ENCODE results near the gene SLC4A7. TPM values are rescaled to one million over a fixed set of nuclear protein-coding genes. Genes with fewer than 3 reads are reported as not detected.

SLC4A7 gene
- total RNA-seq, 1 experiment from 2014 or later, result 101 TPM

DNA sequence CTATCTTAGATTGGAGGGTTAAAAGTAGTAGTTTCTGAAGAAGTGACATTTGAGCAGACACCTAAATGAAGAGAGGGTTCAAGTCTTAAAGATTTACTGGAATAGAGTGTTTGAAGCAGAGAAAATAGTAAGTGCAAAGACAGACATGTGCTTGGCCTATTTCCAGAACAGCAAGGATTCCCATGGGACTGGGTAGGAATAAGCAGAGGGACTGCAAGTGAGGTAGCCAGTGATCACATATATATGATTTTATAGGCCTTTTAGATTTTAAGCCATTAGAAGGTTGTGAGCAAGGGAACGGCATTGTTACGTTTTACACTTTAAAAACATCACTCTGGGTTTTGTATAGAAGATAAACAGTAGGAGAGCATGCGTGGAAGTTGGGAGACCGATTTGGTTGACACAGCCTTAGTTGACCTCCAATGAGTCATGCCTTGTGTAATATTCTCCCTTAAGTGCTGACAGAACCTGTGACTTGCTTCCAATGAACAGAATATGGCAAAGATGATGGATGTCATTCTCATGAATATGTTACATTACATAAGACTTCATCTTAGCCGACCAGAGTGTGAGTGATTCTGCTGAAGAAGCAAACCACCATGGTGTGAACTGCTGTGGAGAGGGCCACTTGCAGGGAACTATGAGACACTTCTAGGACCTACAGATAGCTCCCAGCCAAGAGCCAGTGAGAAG is 37.1 kb upstream of the SLC4A7 start:
- no peaks in the 10 kb centered on the region for H3K9me3 ChIP-seq (ENCODE audit: low read length)
- H4K20me1 ChIP-seq (ENCODE audit: insufficient read depth, low read depth, low read length), result no peaks in the 10 kb centered on the region
- no peaks in the 10 kb centered on the region for H3K4me1 ChIP-seq (ENCODE audit: low read length)
- H2AFZ ChIP-seq (ENCODE audit: low read length), result no peak overlapping the region
- DNase-seq, result no peak
- no peaks in the 10 kb centered on the region for H3K27me3 ChIP-seq (ENCODE audit: low read length)
- no peaks in the 10 kb centered on the region for H3K9me2 ChIP-seq (replicated peaks; ENCODE audit: insufficient read depth, low read length)
- H3K36me3 ChIP-seq (ENCODE audit: insufficient read depth, low read length), result no peaks in the 10 kb centered on the region
- H3K4me2 ChIP-seq (ENCODE audit: low read depth, low read length, poor library complexity, severe bottlenecking), result no peak overlapping the region
- H3K27ac ChIP-seq (ENCODE audit: low read length), result no peak overlapping the region
- H3K4me3 ChIP-seq (ENCODE audit: low read length), result no peak overlapping the region
- no peaks in the 10 kb centered on the region for H3K79me2 ChIP-seq (ENCODE audit: low read length)
- H3K9ac ChIP-seq (ENCODE audit: low read length), result no peak overlapping the region

DNA sequence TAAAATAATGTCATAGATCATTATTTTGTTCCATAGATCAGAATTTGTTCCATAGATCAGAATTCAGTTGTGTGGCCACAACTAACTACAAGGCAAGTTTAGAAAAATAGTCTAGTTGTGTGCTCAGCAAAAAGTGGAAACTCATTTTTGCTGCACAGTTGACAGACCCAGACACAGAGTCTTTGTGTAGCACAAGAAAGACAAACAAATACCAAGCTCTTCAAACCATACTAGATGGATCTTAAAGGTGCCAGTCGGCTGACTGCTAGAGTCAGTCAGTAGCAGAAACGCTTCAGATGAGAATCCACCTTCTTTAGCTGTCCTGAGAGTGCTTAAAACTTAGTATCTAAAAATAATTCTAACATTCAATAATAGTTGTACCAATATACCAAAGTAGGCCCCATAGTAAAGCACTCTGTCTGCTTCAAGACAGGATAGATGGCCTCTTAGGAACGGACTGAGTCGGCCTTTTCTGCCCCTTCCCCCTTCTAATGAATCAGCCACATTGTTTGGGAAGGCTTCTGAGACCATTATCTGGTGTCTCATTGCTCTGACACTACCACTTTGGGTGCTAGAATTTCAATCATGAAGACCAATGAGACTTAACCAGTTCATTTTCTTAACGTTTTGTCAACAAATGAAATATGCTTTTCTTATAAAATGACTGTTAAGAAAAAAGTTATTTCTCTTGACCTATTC is 27.7 kb upstream of the SLC4A7 start:
- no peak overlapping the region for H3K9ac ChIP-seq (ENCODE audit: low read length)
- DNase-seq, result peak; percentile 29
- H3K9me2 ChIP-seq (replicated peaks; ENCODE audit: insufficient read depth, low read length), result no peaks in the 10 kb centered on the region
- H3K36me3 ChIP-seq (ENCODE audit: insufficient read depth, low read length), result no peaks in the 10 kb centered on the region
- H3K79me2 ChIP-seq (ENCODE audit: low read length), result no peaks in the 10 kb centered on the region
- H3K4me2 ChIP-seq (ENCODE audit: low read depth, low read length, poor library complexity, severe bottlenecking), result no peak overlapping the region
- peak overlapping the region; percentile 45; the same call in 1 of the 2 replicates for H2AFZ ChIP-seq (ENCODE audit: low read length)
- H4K20me1 ChIP-seq (ENCODE audit: insufficient read depth, low read depth, low read length), result no peaks in the 10 kb centered on the region
- H3K4me3 ChIP-seq (ENCODE audit: low read length), result no peak overlapping the region
- no peaks in the 10 kb centered on the region for H3K4me1 ChIP-seq (ENCODE audit: low read length)
- H3K9me3 ChIP-seq (ENCODE audit: low read length), result no peaks in the 10 kb centered on the region
- no peak overlapping the region for H3K27ac ChIP-seq (ENCODE audit: low read length)
- no peaks in the 10 kb centered on the region for H3K27me3 ChIP-seq (ENCODE audit: low read length)

DNA sequence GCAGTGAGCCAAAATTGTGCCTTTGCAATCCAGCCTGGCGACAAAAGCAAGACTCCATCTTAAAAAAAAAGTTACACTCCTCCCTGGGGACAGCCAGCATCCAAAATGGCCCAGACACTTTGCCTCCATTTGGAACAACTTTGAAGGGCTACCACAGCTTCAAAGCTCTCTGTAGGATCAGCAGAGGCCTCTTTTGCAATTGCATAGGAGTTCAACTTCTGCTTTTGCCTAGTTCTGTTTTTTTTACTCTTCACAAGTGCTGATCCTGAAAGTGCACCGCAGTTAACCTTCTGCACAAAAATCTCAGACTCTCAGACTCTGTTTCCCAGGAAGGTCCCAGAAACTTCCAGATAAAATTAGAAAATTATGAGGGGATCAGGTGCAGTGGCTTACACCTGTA is 25.2 kb upstream of the SLC4A7 start:
- no peak overlapping the region for H3K27ac ChIP-seq (ENCODE audit: low read length)

DNA sequence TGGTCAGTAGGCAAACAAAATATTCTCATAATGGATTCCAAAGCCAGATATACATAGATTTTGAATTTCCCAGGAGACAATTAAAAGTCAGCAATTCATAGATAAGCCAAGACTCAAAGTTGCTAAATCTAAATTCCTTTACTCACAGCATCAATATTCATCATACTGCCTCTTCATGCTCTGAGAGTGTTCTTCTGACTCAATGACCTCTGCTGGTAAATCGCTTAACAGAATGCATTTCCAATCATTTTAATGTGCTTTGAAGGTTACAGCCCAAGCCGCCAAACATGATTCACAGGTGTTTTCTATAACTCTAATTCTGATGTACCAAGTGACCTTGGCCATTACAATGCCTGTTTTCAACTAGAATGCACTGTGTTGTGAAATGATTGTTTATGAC is 24.2 kb upstream of the SLC4A7 start:
- no peaks in the 10 kb centered on the region for H3K9me3 ChIP-seq (ENCODE audit: low read length)
- H3K27me3 ChIP-seq (ENCODE audit: low read length), result no peaks in the 10 kb centered on the region
- no peaks in the 10 kb centered on the region for H3K4me1 ChIP-seq (ENCODE audit: low read length)
- no peak overlapping the region for H2AFZ ChIP-seq (ENCODE audit: low read length)
- no peaks in the 10 kb centered on the region for H3K79me2 ChIP-seq (ENCODE audit: low read length)
- no peaks in the 10 kb centered on the region for H4K20me1 ChIP-seq (ENCODE audit: insufficient read depth, low read depth, low read length)
- no peak overlapping the region for H3K4me3 ChIP-seq (ENCODE audit: low read length)
- H3K4me2 ChIP-seq (ENCODE audit: low read depth, low read length, poor library complexity, severe bottlenecking), result no peak overlapping the region
- H3K9ac ChIP-seq (ENCODE audit: low read length), result no peak overlapping the region
- no peak for DNase-seq
- H3K9me2 ChIP-seq (replicated peaks; ENCODE audit: insufficient read depth, low read length), result no peaks in the 10 kb centered on the region
- H3K27ac ChIP-seq (ENCODE audit: low read length), result no peak overlapping the region
- no peaks in the 10 kb centered on the region for H3K36me3 ChIP-seq (ENCODE audit: insufficient read depth, low read length)

More for the DNA sequence above, 25.2 kb upstream of the SLC4A7 start:
- no peak overlapping the region for H2AFZ ChIP-seq (ENCODE audit: low read length)
- H3K4me2 ChIP-seq (ENCODE audit: low read depth, low read length, poor library complexity, severe bottlenecking), result no peak overlapping the region
- H3K79me2 ChIP-seq (ENCODE audit: low read length), result no peaks in the 10 kb centered on the region
- no peaks in the 10 kb centered on the region for H4K20me1 ChIP-seq (ENCODE audit: insufficient read depth, low read depth, low read length)
- no peaks in the 10 kb centered on the region for H3K9me2 ChIP-seq (replicated peaks; ENCODE audit: insufficient read depth, low read length)
- no peaks in the 10 kb centered on the region for H3K27me3 ChIP-seq (ENCODE audit: low read length)
- DNase-seq, result peak; percentile 45
- no peaks in the 10 kb centered on the region for H3K9me3 ChIP-seq (ENCODE audit: low read length)
- no peak overlapping the region for H3K4me3 ChIP-seq (ENCODE audit: low read length)
- no peaks in the 10 kb centered on the region for H3K36me3 ChIP-seq (ENCODE audit: insufficient read depth, low read length)
- H3K4me1 ChIP-seq (ENCODE audit: low read length), result no peaks in the 10 kb centered on the region
- H3K9ac ChIP-seq (ENCODE audit: low read length), result no peak overlapping the region

DNA sequence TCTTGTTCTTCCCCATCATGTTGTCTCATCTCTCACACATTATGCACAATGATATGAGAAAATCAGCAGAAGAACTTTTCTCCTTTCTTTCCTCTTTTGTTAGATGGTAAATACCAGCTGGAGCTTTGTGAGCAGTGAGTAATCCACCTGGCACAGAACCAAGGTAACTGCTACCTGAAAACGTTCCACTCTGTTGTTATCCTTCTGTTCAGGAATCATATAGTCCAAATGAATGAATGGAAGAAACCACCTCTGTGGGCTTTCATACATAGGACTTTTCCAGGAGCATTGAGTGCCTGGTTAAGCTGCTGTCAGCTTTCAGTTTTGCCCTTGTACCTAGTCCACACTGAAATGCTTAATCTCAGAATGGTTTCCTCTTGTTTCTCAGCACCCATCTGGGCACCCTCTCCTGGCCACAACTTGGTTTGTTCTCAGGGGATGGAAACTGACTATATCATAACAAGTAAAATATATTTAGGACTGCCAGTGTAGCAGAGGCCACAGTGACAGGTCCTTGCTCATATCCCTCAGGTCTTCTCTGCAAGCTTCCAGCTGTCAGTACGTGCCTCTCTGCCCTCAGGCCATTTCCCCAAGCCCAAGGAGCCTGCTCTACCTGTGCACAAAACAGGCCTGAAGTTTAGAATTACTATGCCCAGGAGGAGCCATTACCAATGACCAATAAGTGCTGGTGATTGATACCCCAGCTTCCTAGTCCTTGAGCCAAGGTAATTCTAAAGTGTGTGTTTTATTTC is 23.5 kb upstream of the SLC4A7 start:
- Histone ChIP-seq H2AFZ (ENCODE audit: low read length) (no peak overlapping the region), H3K4me3 (ENCODE audit: low read length) (no peak overlapping the region)
- DNase-seq, result peak; percentile 23

DNA sequence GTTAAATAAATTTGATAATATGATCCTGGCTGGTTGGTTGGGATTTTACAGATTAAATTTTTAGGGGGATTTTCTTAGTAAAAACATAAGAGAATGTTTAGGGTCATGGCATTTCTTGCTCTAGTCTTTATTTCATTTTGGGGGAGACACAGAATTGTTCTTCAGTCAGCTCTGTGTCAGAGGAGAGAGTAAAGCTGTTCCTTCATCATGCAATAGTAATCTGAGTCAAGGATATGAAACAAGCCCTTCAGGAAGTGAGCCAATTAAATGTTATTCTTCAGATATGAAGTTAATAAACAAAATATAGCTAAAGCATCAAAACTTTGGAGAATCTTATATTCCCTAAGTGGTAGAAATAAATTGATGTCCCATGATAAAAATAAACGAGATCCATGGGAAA is 22.9 kb upstream of the SLC4A7 start:
- Histone ChIP-seq H3K4me1 (ENCODE audit: low read length) (no peaks in the 10 kb centered on the region), H3K27me3 (ENCODE audit: low read length) (no peaks in the 10 kb centered on the region), H3K4me3 (ENCODE audit: low read length) (no peak overlapping the region), H3K9ac (ENCODE audit: low read length) (no peak overlapping the region), H3K9me3 (ENCODE audit: low read length) (no peaks in the 10 kb centered on the region), H4K20me1 (ENCODE audit: insufficient read depth, low read depth, low read length) (no peaks in the 10 kb centered on the region), H3K27ac (ENCODE audit: low read length) (no peak overlapping the region), H3K4me2 (ENCODE audit: low read depth, low read length, poor library complexity, severe bottlenecking) (no peak overlapping the region), H2AFZ (ENCODE audit: low read length) (no peak overlapping the region), H3K9me2 (replicated peaks; ENCODE audit: insufficient read depth, low read length) (no peaks in the 10 kb centered on the region), H3K79me2 (ENCODE audit: low read length) (no peaks in the 10 kb centered on the region), H3K36me3 (ENCODE audit: insufficient read depth, low read length) (no peaks in the 10 kb centered on the region)
- peak; percentile 32 for DNase-seq

More for the DNA sequence above, 23.5 kb upstream of the SLC4A7 start:
- H3K4me2 ChIP-seq (ENCODE audit: low read depth, low read length, poor library complexity, severe bottlenecking), result no peak overlapping the region
- H4K20me1 ChIP-seq (ENCODE audit: insufficient read depth, low read depth, low read length), result no peaks in the 10 kb centered on the region
- no peaks in the 10 kb centered on the region for H3K9me2 ChIP-seq (replicated peaks; ENCODE audit: insufficient read depth, low read length)
- H3K27me3 ChIP-seq (ENCODE audit: low read length), result no peaks in the 10 kb centered on the region
- H3K79me2 ChIP-seq (ENCODE audit: low read length), result no peaks in the 10 kb centered on the region
- H3K9me3 ChIP-seq (ENCODE audit: low read length), result no peaks in the 10 kb centered on the region
- H3K9ac ChIP-seq (ENCODE audit: low read length), result no peak overlapping the region
- no peaks in the 10 kb centered on the region for H3K36me3 ChIP-seq (ENCODE audit: insufficient read depth, low read length)
- no peak overlapping the region for H3K27ac ChIP-seq (ENCODE audit: low read length)
- no peaks in the 10 kb centered on the region for H3K4me1 ChIP-seq (ENCODE audit: low read length)

DNA sequence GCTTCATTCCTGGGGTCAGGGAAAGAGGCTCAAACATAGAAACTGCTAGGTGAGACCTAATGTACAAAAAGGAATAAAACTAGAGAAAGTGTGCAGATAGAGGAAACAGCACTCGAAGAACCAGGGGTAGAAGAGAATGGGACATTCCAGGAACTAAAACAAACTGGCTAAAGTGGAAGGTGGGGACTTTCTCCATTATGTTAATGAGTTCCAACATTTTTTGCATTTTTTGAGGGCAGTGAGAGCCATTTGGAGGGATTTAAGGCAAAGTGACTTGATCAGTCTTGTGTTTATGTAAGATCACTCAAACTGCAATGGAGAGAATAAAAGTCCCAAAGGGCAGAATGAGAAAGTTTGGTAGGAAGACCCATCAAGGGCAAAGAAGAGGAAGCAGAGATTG is 20.6 kb upstream of the SLC4A7 start:
- no peaks in the 10 kb centered on the region for H4K20me1 ChIP-seq (ENCODE audit: insufficient read depth, low read depth, low read length)
- H3K27me3 ChIP-seq (ENCODE audit: low read length), result no peaks in the 10 kb centered on the region
- H3K9ac ChIP-seq (ENCODE audit: low read length), result no peak overlapping the region
- no peaks in the 10 kb centered on the region for H3K36me3 ChIP-seq (ENCODE audit: insufficient read depth, low read length)
- no peak overlapping the region for H3K4me3 ChIP-seq (ENCODE audit: low read length)
- no peak overlapping the region for H3K4me2 ChIP-seq (ENCODE audit: low read depth, low read length, poor library complexity, severe bottlenecking)
- H3K27ac ChIP-seq (ENCODE audit: low read length), result no peak overlapping the region
- no peaks in the 10 kb centered on the region for H3K79me2 ChIP-seq (ENCODE audit: low read length)
- no peaks in the 10 kb centered on the region for H3K4me1 ChIP-seq (ENCODE audit: low read length)
- H2AFZ ChIP-seq (ENCODE audit: low read length), result no peak overlapping the region
- no peaks in the 10 kb centered on the region for H3K9me3 ChIP-seq (ENCODE audit: low read length)
- no peak for DNase-seq
- H3K9me2 ChIP-seq (replicated peaks; ENCODE audit: insufficient read depth, low read length), result no peaks in the 10 kb centered on the region

DNA sequence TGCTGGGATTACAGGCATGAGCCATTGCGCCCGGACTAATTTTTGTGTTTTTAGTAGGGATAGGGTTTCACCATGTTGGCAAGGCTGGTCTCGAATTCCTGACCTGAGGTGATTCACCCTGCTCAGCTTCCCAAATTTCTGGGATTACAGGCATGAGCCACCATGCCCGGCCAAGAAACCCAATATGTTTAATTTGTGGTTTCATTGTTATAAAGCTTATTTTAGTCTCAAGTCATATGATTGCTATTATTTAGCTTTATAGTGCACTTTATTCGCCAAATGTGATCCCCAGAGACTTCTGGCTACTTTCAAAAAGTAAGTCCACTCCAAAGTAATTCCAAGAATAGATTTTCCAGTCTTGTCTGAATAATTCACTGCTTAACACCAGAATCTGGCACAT is 19.3 kb upstream of the SLC4A7 start:
- Histone ChIP-seq H3K4me3 (ENCODE audit: low read length) (no peak overlapping the region), H3K27me3 (ENCODE audit: low read length) (no peaks in the 10 kb centered on the region), H3K4me1 (ENCODE audit: low read length) (no peaks in the 10 kb centered on the region), H3K9me2 (replicated peaks; ENCODE audit: insufficient read depth, low read length) (no peaks in the 10 kb centered on the region), H3K79me2 (ENCODE audit: low read length) (no peaks in the 10 kb centered on the region), H3K9ac (ENCODE audit: low read length) (no peak overlapping the region), H3K27ac (ENCODE audit: low read length) (no peak overlapping the region), H3K9me3 (ENCODE audit: low read length) (no peaks in the 10 kb centered on the region), H3K36me3 (ENCODE audit: insufficient read depth, low read length) (no peaks in the 10 kb centered on the region), H2AFZ (ENCODE audit: low read length) (no peak overlapping the region), H4K20me1 (ENCODE audit: insufficient read depth, low read depth, low read length) (no peaks in the 10 kb centered on the region), H3K4me2 (ENCODE audit: low read depth, low read length, poor library complexity, severe bottlenecking) (no peak overlapping the region)
- peak; percentile 10 for DNase-seq

Measured in Karpas-422 (cell line).